Measurements from ENCODE around the gene CREBL2. TPM values are rescaled to one million over a fixed set of nuclear protein-coding genes. Genes with fewer than 3 reads are reported as not detected.

The CREBL2 gene
- total and polyA plus RNA-seq, 2 of the 13 experiments (the other 11 are each of a cell fraction or from before 2014, with no cell fraction given) = 6.9 to 8.4 TPM

DNA sequence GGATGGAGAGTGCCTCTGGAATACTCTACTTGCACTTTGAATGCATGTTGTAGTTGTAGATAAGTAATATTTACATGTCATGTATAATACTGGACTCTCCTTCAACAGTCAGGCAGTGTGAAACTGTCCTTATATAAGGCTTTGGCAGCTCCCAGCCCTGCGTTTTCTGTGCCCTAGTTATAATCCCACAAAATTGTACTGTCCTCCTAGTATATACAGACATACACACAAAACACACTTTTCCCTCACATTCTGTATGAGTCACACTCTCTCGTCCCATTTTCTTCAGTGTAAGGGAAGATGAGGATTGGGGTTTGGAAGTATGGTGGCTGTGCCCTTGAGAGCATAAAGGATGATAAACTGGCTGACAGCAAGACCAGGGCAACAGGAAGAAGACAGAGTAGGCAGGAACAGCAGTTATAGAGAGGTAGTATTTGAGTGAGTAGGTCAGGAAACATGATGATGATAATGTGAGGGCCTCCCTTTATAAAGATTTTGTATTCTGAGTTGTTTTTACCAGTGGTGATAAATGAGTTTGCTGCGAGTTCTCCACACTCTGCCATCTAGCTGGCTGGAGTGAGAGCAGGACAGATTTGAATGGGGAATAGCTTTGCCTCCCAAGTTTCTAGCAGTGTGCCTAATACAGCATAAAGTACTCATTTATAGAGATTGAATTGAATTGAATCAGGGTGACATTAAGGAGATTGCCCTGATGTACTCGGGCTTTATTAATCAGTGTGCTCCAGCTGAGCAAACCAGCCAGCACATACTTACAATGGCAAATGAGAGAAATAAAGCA lies 5.0 kb downstream of the CREBL2 start:
- Histone ChIP-seq H3K4me1 (ENCODE audit: insufficient read depth, low read length) (peaks cover 54% of the 10 kb centered on the region), H3K4me3 (replicated peaks in 1 of 3; ENCODE audit: insufficient read depth in 1 of 3, low read depth in 2 of 3, low read length in 3 of 3) (no peak overlapping the region), H3K27me3 (ENCODE audit: control insufficient read depth in 1 of 2, insufficient read depth in 2 of 2, low read length in 2 of 2) (no peaks in the 10 kb centered on the region), H3K79me2 (ENCODE audit: insufficient read depth, low read length) (peaks cover 18% of the 10 kb centered on the region), H3K9ac (ENCODE audit: insufficient read depth, low read depth, low read length) (no peak overlapping the region), H3K4me2 (ENCODE audit: low read depth, low read length) (0 out of 2 replicates have a peak overlapping the region, but pooled peaks have one; percentile 9), H3K9me3 (ENCODE audit: low read length) (no peaks in the 10 kb centered on the region), H3K36me3 (replicated peaks in 1 of 2; ENCODE audit: control insufficient read depth in 1 of 2, insufficient read depth in 2 of 2, low read length in 2 of 2) (peaks cover 3 to 12% of the 10 kb centered on the region in 2 experiments; a peak in 3 of 5 replicates), H3K27ac (ENCODE audit: extremely low read length, insufficient read depth, low read length) (no peak overlapping the region), H2AFZ (ENCODE audit: low read length) (no peak overlapping the region), H4K20me1 (ENCODE audit: insufficient read depth, low read length) (no peaks in the 10 kb centered on the region)
- intact Hi-C loops (cut with micrococcal nuclease; ENCODE audit: unreplicated experiment) (no loop called here), in situ Hi-C loops (cut with HindIII; ENCODE audit: extremely low pct_ligation_motif_present, low pct_unique_long_range_greater_than_20kb) (no loop called here)
- DNase-seq (ENCODE audit: low spot score) (no peak), ATAC-seq (no peak), FAIRE-seq (no peak)
- WGBS (ENCODE audit: low lambda C conversion rate) = 86% methylated on average over 4 of the region's 4 CpGs
- BruUV-seq (replicated peaks) = no TSS peak
- ChIA-PET CTCF (ENCODE audit: low intra/inter-chr PET ratio, low total read pairs) (no interaction called here), POLR2A (no interaction called here)
- TF ChIP-seq SALL2 (CRISPR knock-in tag; IDR thresholded peaks at IDR 0.05) = no peak
- no peak for TF ChIP-seq ZNF629 (CRISPR knock-in tag; conservative IDR thresholded peaks at IDR 0.05)
- TF ChIP-seq FOXK1 (CRISPR knock-in tag; IDR thresholded peaks at IDR 0.05; ENCODE audit: borderline replicate concordance, low read depth) = no peak
- TF ChIP-seq AGO2 (optimal IDR thresholded peaks at IDR 0.05; ENCODE audit: low read depth, low read length) = no peak
- TF ChIP-seq SMAD3 (CRISPR knock-in tag; IDR thresholded peaks at IDR 0.05) = no peak
- TF ChIP-seq SIX4 (CRISPR knock-in tag; IDR thresholded peaks at IDR 0.05) = no peak
- no peak for TF ChIP-seq NAIF1 (CRISPR knock-in tag; IDR thresholded peaks at IDR 0.05; ENCODE audit: borderline replicate concordance)
- TF ChIP-seq, protein P1, sequence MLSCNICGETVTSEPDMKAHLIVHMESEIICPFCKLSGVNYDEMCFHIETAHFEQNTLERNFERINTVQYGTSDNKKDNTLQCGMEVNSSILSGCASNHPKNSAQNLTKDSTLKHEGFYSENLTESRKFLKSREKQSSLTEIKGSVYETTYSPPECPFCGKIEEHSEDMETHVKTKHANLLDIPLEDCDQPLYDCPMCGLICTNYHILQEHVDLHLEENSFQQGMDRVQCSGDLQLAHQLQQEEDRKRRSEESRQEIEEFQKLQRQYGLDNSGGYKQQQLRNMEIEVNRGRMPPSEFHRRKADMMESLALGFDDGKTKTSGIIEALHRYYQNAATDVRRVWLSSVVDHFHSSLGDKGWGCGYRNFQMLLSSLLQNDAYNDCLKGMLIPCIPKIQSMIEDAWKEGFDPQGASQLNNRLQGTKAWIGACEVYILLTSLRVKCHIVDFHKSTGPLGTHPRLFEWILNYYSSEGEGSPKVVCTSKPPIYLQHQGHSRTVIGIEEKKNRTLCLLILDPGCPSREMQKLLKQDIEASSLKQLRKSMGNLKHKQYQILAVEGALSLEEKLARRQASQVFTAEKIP (CRISPR knock-in tag; IDR thresholded peaks at IDR 0.05; ENCODE audit: borderline replicate concordance) = no peak
- TF ChIP-seq, protein P2, sequence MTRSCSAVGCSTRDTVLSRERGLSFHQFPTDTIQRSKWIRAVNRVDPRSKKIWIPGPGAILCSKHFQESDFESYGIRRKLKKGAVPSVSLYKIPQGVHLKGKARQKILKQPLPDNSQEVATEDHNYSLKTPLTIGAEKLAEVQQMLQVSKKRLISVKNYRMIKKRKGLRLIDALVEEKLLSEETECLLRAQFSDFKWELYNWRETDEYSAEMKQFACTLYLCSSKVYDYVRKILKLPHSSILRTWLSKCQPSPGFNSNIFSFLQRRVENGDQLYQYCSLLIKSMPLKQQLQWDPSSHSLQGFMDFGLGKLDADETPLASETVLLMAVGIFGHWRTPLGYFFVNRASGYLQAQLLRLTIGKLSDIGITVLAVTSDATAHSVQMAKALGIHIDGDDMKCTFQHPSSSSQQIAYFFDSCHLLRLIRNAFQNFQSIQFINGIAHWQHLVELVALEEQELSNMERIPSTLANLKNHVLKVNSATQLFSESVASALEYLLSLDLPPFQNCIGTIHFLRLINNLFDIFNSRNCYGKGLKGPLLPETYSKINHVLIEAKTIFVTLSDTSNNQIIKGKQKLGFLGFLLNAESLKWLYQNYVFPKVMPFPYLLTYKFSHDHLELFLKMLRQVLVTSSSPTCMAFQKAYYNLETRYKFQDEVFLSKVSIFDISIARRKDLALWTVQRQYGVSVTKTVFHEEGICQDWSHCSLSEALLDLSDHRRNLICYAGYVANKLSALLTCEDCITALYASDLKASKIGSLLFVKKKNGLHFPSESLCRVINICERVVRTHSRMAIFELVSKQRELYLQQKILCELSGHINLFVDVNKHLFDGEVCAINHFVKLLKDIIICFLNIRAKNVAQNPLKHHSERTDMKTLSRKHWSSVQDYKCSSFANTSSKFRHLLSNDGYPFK (CRISPR knock-in tag; IDR thresholded peaks at IDR 0.05; ENCODE audit: borderline replicate concordance) = no peak
- no peak for TF ChIP-seq PAWR (CRISPR knock-in tag; IDR thresholded peaks at IDR 0.05; ENCODE audit: borderline replicate concordance)
- TF ChIP-seq, protein P3, sequence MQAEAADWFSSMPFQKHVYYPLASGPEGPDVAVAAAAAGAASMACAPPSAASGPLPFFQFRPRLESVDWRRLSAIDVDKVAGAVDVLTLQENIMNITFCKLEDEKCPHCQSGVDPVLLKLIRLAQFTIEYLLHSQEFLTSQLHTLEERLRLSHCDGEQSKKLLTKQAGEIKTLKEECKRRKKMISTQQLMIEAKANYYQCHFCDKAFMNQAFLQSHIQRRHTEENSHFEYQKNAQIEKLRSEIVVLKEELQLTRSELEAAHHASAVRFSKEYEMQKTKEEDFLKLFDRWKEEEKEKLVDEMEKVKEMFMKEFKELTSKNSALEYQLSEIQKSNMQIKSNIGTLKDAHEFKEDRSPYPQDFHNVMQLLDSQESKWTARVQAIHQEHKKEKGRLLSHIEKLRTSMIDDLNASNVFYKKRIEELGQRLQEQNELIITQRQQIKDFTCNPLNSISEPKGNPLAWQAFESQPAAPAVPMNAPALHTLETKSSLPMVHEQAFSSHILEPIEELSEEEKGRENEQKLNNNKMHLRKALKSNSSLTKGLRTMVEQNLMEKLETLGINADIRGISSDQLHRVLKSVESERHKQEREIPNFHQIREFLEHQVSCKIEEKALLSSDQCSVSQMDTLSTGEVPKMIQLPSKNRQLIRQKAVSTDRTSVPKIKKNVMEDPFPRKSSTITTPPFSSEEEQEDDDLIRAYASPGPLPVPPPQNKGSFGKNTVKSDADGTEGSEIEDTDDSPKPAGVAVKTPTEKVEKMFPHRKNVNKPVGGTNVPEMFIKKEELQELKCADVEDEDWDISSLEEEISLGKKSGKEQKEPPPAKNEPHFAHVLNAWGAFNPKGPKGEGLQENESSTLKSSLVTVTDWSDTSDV (CRISPR knock-in tag; IDR thresholded peaks at IDR 0.05) = no peak
- TF ChIP-seq ATF7-NPFF (CRISPR knock-in tag; IDR thresholded peaks at IDR 0.05; ENCODE audit: low read depth) = no peak
- no peak for TF ChIP-seq NPAS2 (CRISPR knock-in tag; IDR thresholded peaks at IDR 0.05; ENCODE audit: borderline replicate concordance)
- TF ChIP-seq MTF2 (CRISPR knock-in tag; IDR thresholded peaks at IDR 0.05; ENCODE audit: borderline replicate concordance) = no peak
- TF ChIP-seq ZFP90 (CRISPR knock-in tag; IDR thresholded peaks at IDR 0.05; ENCODE audit: borderline replicate concordance) = no peak
- TF ChIP-seq ZNF274 (CRISPR knock-in tag; IDR thresholded peaks at IDR 0.05) = no peak

Measured in HepG2 (cell line).